HG02884 (cell line): Measurements from ENCODE around the gene CLCA4.
"Not testable (repeated sequence)": the region's sequence is repeated elsewhere in the genome, so short reads cannot be mapped to it uniquely, and the experiment has no call there.

Experiments
- ATAC-seq: cut with Tn5 transposase; IDR thresholded peaks from one replicate; pipeline ENCODE4 v1.9.1; 2021; ENCODE audit warnings: mild to moderate bottlenecking, moderate library complexity; ENCODE audit not compliant: unreplicated experiment

Gene CLCA4

DNA sequence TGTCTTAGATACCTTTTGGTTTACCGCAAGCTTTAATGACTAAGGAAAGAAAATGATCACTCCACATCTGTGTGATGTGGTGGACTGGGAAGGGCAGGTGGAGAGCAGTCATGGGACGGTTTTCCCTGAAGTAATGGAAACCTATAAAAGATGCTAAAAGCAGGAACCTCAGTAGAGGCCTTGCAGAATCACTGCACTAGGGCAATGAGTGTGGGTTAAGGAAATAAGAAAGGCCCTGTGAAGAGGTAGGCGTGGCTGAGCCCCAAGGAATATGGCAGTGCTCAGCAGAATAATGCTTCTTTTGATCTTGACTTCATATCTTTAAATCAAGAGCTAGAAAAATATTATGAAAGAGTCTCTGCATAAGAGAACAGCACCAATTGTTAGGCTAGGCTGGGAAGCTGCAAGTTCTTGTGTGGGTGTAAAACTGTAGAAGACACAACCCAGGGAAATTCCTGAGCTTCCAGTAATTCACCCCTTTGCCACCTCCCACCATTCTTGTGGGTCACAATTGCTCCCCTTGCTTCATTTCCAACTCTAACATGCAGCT lies 49.9 kb downstream of the CLCA4 start:
- no peak for ATAC-seq

DNA sequence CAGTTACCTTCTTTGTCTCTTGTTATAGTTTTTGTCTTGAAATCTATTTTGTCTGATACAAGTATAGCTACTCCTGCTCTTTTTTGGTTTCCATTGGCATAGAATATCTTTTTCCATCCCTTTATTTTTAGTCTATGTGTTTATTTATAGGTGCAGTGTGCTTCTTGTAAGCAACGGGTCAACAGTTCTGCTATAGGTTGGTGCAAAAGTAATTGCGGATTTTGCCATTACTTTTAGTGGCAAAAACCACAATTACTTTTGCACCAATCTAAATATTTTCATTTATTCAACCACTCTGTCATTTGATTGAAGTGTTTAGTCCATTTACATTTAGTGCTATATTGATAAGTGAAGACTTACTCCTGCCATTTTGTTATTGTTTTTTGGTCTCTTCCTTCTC lies 59.2 kb downstream of the CLCA4 start:
- ATAC-seq: not testable (repeated sequence)

DNA sequence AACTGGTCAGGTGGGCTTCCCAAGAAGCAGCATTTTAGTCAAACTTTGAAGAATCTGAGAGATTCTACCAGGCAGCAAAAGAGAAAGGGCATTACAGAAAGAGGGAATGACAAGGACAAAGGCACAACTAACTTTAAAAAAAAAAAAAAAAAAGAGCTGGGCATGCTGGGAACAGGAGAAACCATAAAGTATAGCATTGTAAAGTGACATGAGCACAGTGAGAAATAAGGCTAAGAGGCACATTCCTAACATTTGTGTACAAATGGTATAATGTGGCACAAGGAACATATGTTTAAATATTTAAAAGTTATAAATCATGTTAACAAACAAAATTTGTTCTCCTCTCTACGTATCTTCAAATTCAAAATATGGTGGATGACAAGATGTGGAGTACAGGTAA lies 69.6 kb downstream of the CLCA4 start:
- ATAC-seq: no peak

DNA sequence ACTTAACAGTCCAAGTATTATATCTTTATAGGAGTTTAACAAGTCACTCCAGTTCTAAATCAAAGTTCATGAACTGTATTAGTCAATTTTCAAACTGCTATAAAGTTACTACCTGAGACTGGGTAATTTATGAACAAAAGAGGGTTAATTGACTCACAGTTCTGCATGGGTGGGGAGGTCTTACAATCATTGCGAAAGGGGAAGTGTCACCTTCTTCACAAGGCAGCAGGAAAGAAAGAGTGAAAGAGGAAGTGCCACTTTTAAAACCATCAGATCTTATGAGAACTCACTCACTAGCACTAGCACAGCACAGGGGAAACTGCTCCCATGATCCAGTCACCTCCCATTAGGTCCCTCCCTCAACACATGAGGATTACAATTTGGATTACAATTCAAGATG lies 70.0 kb downstream of the CLCA4 start:
- ATAC-seq: peak; percentile 100

DNA sequence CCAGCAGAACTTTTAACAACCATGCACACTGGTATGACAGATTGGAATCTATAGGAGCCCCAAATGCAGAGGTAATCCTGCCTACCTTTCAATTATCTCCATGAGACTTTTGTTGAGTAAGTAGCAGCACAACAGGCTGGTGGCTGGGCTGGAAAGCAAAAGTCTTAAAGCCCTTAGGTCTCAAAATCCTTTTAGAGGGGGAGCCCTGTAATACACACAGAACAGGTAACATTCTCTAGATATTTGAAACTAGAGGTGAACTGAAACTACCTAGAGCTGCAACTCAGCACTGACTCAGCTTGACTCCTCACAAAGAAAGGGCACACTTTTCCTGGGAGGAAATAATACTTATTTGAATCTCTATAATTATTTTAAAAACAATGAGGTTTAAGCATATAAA lies 71.5 kb downstream of the CLCA4 start:
- no peak for ATAC-seq

DNA sequence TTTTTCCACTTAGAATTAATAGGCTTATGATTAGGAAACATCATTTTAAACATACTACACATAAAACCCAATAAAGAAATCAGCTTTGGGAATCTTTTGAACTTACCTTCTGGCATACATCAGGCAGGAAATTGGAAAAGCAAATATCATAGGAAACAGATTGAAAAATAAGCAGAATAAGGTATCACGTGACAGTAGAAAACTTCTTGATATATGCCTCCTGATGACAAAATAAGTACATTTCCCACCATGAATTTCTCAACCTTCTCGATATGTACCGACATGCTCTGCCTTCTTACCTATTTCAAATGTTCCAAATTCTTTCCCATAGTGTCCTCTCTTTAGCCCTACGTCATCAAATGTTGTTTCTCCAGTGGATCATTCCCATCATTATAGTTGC lies 72.4 kb downstream of the CLCA4 start:
- ATAC-seq: no peak

DNA sequence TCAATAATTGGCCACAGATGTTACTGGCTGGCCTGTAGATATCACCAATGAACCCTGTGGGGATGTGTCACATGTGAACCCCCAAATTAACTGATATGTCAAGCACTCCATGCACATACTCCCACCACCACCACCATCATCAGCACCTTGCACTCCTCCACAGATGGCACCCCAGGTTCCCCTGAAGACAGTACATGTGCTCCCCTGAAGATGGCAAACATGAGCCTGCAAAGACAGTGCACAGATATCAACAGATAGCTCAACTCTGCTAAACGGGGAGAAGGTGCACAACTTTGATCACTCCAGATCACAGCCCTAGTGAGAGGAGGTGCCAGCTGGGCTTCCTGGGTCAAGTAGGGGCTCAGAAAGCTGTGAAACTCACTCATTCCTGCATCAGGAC lies 74.4 kb downstream of the CLCA4 start:
- no peak for ATAC-seq
